Aorta (tissue), 5 donors: ENCODE measurements around the gene SART1. TPM values are rescaled to one million over a fixed set of nuclear protein-coding genes. Genes with fewer than 3 reads are reported as not detected.

Source experiments
- ATAC-seq: fragments of 200-7000 bp; cut with Tn5 transposase; one replicate; pipeline ENCODE4 v1.9.1; 2022; ENCODE audit warnings: moderate library complexity; ENCODE audit not compliant: low FRiP score
- DNase-seq, 2 donors: peaks; one replicate each; pipeline ENCODE4 v3.0.0-alpha.2; 2020
- H3K27ac ChIP-seq, 2 donors: one replicate each; pipeline ENCODE4 v1.5.1; 2013; ENCODE audit warnings: low read length in 2 of 2, mild to moderate bottlenecking in 2 of 2, moderate library complexity in 2 of 2, control low read depth in 1 of 2, inconsistent platforms in 1 of 2, low read depth in 1 of 2
- H3K27me3 ChIP-seq, 2 donors: one replicate each; pipeline ENCODE4 v1.6.1; 2013; ENCODE audit warnings: control low read depth in 1 of 2, low read length in 1 of 2, mild to moderate bottlenecking in 1 of 2, moderate library complexity in 1 of 2; ENCODE audit not compliant: insufficient read depth in 2 of 2, control insufficient read depth in 1 of 2
- H3K36me3 ChIP-seq, 2 donors: one replicate each; pipeline ENCODE4 v1.6.1; 2013; ENCODE audit warnings: control low read depth in 1 of 2, low read length in 1 of 2, mild to moderate bottlenecking in 1 of 2; ENCODE audit not compliant: insufficient read depth in 2 of 2, control insufficient read depth in 1 of 2
- H3K4me1 ChIP-seq, 2 donors: one replicate each; pipeline ENCODE4 v1.6.1; 2013; ENCODE audit warnings: low read length in 2 of 2, control low read depth in 1 of 2, mild to moderate bottlenecking in 1 of 2, moderate library complexity in 1 of 2; ENCODE audit not compliant: insufficient read depth in 2 of 2, control insufficient read depth in 1 of 2
- H3K4me3 ChIP-seq, 2 donors: one replicate each; pipeline ENCODE4 v1.5.1; 2013; ENCODE audit warnings: low read length in 2 of 2, control low read depth in 1 of 2, mild to moderate bottlenecking in 1 of 2
- H3K9me3 ChIP-seq: one replicate; pipeline ENCODE4 v1.6.1; 2013; ENCODE audit warnings: mild to moderate bottlenecking, low read length; ENCODE audit not compliant: control insufficient read depth
- WGBS, 2 donors: extraction: QIAGEN DNeasy Blood & Tissue Kit; methylation state at CpG; one replicate each; pipeline ENCODE4 v1.1.7; 2013; 5-methylcytosine and 5-hydroxymethylcytosine counted together
- intact Hi-C, 2 donors: fragments of 100-400 bp; cut with DNase I; formaldehyde crosslinking; loops; one replicate each; pipeline versions ENCODE4 v1.14.2 to v1.15.0; 2022
- polyA plus RNA-seq, 2 donors: library from polyadenylated mRNA; stranded (reverse); fragments of 200-250 nt; gene quantifications; one replicate each; pipeline ENCODE4 v1.2.3, GENCODE V29; 2013
- total RNA-seq, 2 donors: library from RNA; stranded (reverse); fragmentation: NEBNext Ultra II Directional; extraction: Animal tissue kit (Norgen Biotek cat#: 25700); gene quantifications; one replicate each; pipeline ENCODE4 v1.2.1, GENCODE V29; 2021
- donor health status: healthy with polysubstance abuse.
- donor health status: Bipolar disorder and iron deficiency.
- donor health status: DM: no; HTN: no; CAD: no.
- donor health status: DM: no; HTN: no; CAD: no.
- donor health status: DM: yes; HTN: yes; CAD: no.

Gene SART1
- total and polyA plus RNA-seq, 4 donors = 27.9 to 129 (median 51.6) TPM

DNA sequence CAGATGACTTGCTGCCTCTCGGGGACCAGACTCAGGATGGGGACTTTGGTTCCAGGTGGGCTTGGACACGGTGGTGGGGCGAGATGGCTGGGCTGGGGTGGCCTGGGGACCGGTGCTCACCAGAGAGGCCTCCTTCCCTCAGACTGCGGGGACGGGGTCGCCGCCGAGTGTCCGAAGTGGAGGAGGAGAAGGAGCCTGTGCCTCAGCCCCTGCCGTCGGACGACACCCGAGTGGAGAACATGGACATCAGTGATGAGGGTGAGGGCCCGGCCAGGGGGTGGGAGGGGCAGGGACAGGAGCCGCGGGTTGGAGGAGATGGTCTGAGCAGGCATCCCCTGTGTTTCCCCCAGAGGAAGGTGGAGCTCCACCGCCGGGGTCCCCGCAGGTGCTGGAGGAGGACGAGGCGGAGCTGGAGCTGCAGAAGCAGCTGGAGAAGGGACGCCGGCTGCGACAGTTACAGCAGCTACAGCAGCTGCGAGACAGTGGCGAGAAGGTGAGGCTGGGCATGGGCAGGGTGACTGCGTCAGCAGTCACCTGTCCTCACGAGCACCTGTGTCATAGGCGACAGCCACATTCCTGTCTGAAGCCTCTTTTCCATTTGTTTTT is 5.9 kb downstream of the SART1 start:
- intact Hi-C loops = loop anchor here in 1 of 2 donors (5.0 kb wide), 1 partner anchor 100 kb away; no protein-coding TSS in a partner anchor
- ATAC-seq (no peak), DNase-seq (no peak)
- H3K4me3 ChIP-seq = no peak overlapping the region
- H3K36me3 ChIP-seq = peaks cover 0 to 20% of the 10 kb centered on the region in 2 donors
- WGBS, 2 donors = 89 to 91% methylated on average over 25 to 30 of the region's 30 CpGs
- H3K27me3 ChIP-seq = no peaks in the 10 kb centered on the region
- no peaks in the 10 kb centered on the region for H3K9me3 ChIP-seq
- no peak overlapping the region for H3K27ac ChIP-seq
- H3K4me1 ChIP-seq = no peaks in the 10 kb centered on the region

DNA sequence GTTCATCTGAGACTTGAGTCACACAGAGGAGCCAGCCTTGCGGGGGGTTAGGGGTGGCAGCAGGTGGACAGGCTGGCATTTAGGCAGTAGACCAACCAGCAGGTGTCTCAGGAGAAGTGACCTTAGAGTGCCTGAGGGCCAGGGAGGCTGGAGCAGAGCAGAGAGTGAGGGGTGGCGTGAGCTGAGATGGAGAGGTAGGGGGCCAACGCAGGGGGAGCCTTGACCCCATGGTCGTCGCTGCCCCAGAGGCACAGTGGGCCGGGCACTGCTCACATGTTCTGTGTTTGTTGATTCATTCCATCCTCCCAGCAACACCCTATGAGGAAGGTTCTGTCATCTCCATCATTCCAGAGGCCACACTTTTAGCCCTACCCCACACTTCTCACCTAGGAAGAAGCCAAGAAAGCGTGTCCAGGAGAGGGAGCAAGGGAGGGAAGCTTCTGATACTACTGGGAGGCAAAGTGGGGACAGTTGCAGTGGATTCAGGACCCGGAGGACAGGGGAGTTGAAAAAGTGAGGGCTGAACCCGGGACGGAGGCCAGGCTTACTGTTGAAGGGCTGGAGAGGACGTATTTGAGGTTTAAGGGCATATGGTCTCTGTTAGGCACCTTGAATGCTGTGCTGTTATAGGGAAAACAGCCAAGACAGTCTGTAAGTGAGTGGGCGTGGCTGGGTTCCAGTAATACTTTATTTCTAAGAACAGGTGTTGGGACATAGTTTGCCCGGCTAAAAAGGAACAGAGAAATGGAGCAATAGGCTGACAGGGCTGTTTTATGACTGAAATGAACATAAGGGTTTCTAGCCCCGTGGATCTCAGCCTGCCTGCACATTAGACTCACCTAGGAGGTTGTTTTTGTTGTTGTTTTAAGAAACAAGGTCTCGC is 7.3 kb downstream of the SART1 start:
- ATAC-seq (peak; percentile 23), DNase-seq (no peak)
- no peak overlapping the region for H3K27ac ChIP-seq

DNA sequence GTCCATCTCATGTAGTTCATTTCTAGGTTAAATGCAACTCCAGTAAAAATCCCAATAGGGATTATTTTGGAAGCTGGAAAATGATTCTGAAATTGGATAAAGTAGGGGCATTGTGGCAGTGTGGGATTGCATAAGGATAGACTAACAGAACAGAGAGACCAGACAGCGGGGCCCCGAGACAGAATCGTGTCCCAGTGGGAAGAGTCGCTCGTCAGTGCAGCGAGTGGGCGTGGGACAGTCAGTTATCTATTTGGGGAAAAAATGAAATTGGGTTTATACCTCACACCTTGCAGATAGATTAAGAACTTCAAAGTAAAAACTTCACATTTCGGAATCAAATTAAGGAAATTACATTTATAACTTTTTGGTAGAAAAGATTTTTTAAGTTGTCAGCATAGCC is 10.6 kb downstream of the SART1 start:
- 93 to 94% methylated on average over 8 of the region's 8 CpGs for WGBS, 2 donors

More for the DNA sequence above, 7.3 kb downstream of the SART1 start:
- Histone ChIP-seq H3K27me3 (no peaks in the 10 kb centered on the region), H3K9me3 (no peaks in the 10 kb centered on the region), H3K36me3 (peaks cover 0 to 20% of the 10 kb centered on the region in 2 donors), H3K4me1 (no peaks in the 10 kb centered on the region), H3K4me3 (no peak overlapping the region)
- 81 to 83% methylated on average over 15 of the region's 15 CpGs for WGBS, 2 donors
- intact Hi-C loops = loop anchor here in 1 of 2 donors (5.0 kb wide), 1 partner anchor 102 kb away; no protein-coding TSS in a partner anchor

DNA sequence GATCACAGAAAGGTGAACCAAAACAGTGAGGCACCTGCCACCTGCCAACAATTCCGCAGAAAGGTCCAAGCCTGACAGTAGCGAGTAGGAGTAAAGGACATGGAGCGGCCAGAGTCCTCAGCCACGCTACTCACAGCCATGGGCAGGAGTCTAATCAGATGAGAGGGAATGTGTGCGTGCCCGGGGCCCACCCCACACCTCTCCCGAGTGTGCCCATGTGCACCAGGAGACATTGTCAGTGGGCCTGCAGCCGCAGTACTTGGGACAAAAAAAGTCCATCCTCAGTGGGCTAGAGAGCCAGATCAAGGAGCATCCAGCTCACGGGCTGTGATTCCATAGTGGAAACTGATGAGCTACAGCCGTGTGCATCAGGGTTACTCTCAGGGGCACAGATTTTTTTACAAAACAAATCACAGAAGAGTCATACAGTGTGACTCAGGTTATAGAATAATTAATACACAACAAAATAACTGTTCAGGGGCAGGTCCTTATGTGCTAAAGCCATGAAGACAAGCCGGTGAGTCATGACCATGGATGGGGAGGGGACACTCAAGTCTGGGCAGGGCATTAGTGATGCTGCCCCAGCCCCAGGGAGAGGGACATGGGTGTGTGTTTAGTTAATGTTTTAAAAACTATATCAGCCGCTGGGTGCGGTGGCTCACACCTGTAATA is 12.0 kb downstream of the SART1 start:
- H3K27me3 ChIP-seq = no peaks in the 10 kb centered on the region
- WGBS, 2 donors = 92 to 94% methylated on average over 13 of the region's 13 CpGs
- ATAC-seq (no peak), DNase-seq (no peak)
- peaks cover 3 to 9% of the 10 kb centered on the region in 2 donors for H3K36me3 ChIP-seq
- no peak overlapping the region for H3K27ac ChIP-seq
- no peaks in the 10 kb centered on the region for H3K4me1 ChIP-seq
- H3K4me3 ChIP-seq = no peak overlapping the region
- intact Hi-C loops = no loop called here
- H3K9me3 ChIP-seq = no peaks in the 10 kb centered on the region

More for the DNA sequence above, 10.6 kb downstream of the SART1 start:
- Histone ChIP-seq H3K36me3 (peaks cover 0 to 6% of the 10 kb centered on the region in 2 donors), H3K4me1 (no peaks in the 10 kb centered on the region), H3K27ac (no peak overlapping the region), H3K9me3 (no peaks in the 10 kb centered on the region), H3K27me3 (no peaks in the 10 kb centered on the region), H3K4me3 (no peak overlapping the region)
- ATAC-seq (no peak), DNase-seq (no peak)
- intact Hi-C loops = no loop called here

DNA sequence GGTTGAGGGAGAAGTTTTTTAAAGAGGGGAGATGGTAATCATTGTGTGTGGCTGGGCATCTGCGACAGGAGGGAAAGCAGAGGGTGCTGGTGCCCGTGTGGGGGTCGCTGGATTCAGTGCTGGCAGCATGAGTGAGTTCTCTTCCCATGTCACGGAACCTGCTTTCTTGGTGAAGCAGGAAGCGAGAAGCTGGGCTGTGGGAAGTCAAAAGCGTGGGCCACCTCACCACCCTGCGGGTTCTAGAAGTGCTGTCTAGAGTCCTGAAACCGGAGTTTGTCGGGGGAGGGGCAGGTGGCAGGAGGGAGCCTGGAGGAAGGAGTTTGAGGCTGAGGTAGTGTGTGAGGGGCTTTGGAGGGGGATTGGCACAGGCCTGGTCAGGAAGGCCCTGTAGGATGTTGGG is 14.2 kb downstream of the SART1 start:
- peaks cover 3 to 9% of the 10 kb centered on the region in 2 donors for H3K36me3 ChIP-seq
- no peaks in the 10 kb centered on the region for H3K4me1 ChIP-seq

DNA sequence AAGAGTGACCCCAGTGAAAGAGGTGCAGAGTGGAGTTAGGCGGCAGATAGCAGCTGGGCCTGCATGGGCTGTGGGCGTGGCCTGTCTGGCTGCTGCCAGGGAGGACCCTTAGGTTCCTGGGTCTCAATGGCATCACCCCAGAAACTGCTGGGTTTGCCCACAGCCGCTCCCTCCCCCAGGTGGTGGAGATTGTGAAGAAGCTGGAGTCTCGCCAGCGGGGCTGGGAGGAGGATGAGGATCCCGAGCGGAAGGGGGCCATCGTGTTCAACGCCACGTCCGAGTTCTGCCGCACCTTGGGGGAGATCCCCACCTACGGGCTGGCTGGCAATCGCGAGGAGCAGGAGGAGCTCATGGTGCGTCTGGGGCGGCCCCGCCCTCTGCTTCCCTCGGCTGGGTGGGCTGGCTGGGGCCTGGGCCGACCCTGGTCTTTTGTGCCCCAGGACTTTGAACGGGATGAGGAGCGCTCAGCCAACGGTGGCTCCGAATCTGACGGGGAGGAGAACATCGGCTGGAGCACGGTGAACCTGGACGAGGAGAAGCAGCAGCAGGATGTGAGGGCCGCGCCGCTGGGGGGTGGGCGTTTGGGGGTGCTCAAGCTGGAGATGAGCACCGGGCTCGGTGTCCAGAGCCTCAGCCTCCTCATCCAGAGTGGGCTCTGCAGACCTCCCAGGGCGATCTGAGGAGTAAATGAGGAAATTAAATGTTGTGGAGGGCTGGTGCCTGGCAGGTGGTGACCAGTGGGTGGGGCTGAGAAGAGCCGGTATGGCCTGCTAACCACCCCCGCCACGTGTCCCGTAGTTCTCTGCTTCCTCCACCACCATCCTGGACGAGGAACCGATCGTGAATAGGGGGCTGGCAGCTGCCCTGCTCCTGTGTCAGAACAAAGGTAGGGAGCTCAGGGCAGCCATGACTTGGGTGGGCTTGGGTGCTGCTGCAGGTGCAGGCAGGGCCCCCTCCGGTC is 15.0 kb downstream of the SART1 start:
- WGBS, 2 donors = 83 to 84% methylated on average over 43 of the region's 43 CpGs
- H3K36me3 ChIP-seq = peaks cover 3 to 9% of the 10 kb centered on the region in 2 donors
- H3K4me1 ChIP-seq = no peaks in the 10 kb centered on the region
- no peak overlapping the region for H3K4me3 ChIP-seq
- DNase-seq (no peak), ATAC-seq (peak; percentile 16)
- H3K27me3 ChIP-seq = no peaks in the 10 kb centered on the region
- H3K9me3 ChIP-seq = no peaks in the 10 kb centered on the region
- no peak overlapping the region for H3K27ac ChIP-seq
- intact Hi-C loops = no loop called here

More for the DNA sequence above, 14.2 kb downstream of the SART1 start:
- ATAC-seq (no peak), DNase-seq (peak in 1 of 2 donors; percentile 33)
- Histone ChIP-seq H3K9me3 (no peaks in the 10 kb centered on the region), H3K4me3 (no peak overlapping the region), H3K27me3 (no peaks in the 10 kb centered on the region), H3K27ac (no peak overlapping the region)
- 89 to 91% methylated on average over 9 of the region's 9 CpGs for WGBS, 2 donors
- intact Hi-C loops = no loop called here

DNA sequence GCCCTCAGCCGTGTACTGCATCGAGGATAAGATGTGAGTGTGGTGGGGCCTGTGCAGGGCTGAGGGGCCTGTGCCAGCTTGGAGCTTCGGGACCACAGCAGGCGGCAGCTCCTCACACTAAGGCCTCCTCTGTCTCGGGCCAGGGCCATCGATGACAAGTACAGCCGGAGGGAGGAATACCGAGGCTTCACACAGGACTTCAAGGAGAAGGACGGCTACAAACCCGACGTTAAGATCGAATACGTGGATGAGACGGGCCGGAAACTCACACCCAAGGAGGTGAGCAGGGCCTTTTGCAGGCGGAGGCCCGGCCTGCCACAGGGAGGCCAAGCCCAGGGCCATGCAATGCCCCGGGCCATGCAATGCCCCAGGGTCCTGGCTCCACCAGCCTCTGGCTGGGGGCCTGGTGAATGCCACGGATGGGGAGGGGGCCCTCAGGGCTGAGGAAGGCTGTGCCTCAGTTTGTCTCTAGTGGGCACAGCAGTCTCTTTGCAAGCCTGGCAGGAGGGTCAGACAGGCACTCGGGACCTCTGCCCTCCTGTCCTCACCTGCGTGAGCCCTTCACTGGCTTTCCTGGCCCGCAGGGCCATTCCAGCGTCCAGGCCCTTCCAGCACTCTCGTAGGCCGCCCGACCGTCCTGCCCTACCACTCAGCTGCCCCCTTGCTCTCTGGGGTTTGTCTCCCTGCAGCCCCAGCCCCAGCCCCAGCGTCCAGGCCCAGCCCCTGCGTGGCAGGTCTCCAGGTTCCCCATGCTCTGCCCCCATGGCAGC is 16.3 kb downstream of the SART1 start:
- Histone ChIP-seq H3K27me3 (no peaks in the 10 kb centered on the region), H3K4me1 (no peaks in the 10 kb centered on the region), H3K36me3 (peaks cover 3 to 9% of the 10 kb centered on the region in 2 donors), H3K27ac (no peak overlapping the region), H3K9me3 (no peaks in the 10 kb centered on the region), H3K4me3 (no peak overlapping the region)
- 86 to 89% methylated on average over 27 to 29 of the region's 29 CpGs for WGBS, 2 donors
- intact Hi-C loops = no loop called here
- ATAC-seq (peak; percentile 2), DNase-seq (no peak)
